ENCODE data around the gene CCNB1.
"Not testable (repeated sequence)": the region's sequence is repeated elsewhere in the genome, so short reads cannot be mapped to it uniquely, and the experiment has no call there.

The CCNB1 gene

DNA sequence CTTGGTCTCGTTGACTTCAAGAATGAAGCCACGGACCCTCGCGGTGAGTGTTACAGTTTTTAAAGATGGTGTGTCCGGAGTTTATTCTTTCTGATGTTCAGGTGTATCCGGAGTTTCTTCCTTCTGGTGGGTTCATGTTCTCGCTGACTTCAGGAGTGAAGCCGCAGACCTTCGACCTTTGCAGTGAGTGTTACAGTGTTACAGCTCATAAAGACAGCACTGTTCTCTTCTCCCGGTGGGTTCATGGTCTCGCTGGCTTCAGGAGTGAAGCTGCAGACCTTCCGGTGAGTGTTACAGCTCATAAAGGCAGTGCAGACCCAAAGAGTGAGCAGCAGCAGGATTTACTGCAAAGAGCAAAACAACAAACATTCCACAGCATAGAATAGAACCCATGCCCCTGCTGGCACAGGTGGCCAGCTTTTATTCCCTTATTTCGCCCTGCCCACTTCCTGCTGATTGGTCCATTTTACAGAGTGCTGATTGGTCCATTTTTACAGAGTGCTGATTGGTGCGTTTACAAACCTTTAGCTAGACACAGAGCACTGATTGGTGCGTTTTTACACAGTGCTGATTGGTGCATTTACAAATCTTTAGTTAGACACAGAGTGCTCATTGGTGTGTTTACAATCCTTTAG lies 14.8 kb downstream of the CCNB1 start:
- in situ Hi-C loops (cut with MboI; ENCODE audit: low sequenced_read_pairs): not testable (repeated sequence)

DNA sequence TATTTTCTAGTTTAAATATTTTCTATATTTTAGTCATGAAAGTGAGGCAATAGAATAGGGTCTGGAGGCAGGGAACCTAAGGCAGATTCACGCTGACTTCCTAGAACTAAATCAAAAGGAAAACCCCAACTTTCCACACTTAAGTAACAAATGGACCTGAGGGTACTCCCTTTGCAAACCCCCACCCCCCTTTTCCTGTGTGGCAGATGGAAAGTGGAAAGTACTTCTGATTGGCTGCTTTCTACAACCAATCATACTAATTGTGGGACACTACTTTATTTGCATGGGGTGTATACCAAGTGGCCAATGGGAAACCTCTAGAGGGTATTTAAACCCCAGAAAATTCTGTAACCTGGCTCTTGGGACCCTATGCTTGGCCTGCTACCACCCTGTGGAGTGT lies 17.7 kb downstream of the CCNB1 start:
- in situ Hi-C loops (cut with MboI; ENCODE audit: low sequenced_read_pairs): no loop called here

DNA sequence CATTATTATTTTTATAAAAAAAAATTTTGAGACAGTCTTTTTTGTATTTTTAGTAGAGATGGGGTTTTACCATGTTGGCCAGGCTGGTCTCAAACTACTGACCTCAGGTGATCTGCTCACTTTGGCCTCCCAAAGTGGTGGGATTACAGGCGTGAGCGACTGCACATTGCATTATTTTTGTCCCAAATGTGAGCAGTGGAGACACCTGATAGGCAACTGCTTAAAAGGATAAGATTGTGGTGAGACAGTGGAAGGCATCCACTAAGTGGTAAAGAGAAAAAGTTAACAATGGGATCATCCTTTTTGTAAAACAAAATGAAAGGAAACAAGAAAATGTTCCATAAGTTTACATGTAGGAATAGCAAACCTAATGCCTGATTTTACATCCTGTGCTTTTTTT lies 20.4 kb downstream of the CCNB1 start:
- in situ Hi-C loops (cut with MboI; ENCODE audit: low sequenced_read_pairs): no loop called here

DNA sequence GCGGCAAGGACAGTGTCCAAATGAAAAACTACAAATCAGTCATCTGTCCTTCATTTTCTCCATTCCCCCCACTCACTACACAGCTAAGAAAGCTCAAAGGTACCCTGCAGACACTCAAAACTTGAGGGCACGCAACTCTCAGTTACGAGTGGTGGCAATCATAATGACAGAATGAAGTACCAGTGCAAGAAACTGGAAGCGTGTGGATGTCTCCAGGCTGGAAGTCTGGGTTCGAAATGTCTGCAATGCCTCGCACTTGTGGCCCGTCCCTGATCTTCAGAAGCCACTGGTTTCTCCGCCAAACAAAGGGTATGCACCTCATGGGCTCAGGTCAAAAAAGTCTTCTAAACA lies 21.8 kb downstream of the CCNB1 start:
- in situ Hi-C loops (cut with MboI; ENCODE audit: low sequenced_read_pairs): no loop called here

DNA sequence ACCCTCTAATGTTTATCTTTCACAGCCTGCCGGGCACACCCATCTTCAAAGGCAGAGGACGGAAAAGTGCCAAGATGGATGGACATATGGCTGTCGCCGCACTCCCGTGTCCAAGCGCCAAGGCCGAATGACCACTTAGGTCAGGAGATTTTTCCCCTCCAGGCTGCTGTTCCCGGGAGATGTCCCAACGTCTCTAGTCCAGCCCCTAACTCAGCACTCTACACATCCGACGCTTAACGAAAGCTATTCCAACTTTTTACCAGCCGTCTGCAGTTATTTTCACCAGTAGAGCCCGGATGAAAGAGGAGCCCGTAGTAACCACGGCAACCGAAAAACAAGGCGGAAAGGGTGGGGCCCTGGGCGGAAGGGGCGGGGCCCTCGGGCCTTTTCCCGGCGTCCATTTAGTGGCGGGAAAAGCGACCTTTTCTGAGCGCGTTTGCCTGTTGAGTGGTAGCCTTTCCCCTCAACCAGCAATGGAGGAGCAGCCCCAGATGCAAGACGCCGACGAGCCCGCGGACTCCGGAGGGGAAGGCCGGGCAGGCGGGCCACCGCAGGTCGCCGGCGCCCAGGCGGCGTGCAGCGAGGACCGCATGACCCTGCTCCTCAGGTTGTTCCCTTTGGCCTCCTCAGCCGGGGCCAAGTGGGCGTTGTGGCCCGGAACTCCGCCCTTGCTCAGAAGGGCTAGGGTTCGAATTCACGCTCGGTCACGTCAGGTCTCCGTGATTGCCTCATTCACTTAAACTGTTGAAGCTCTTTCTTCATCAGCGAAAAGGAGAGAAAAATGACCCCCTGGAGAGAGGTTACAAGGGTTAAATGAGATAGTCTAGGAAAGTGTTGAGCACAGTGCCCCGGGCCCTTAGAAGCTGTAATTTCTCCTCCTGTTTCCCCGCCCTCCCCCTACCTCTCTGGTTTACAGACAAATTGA lies 22.5 kb downstream of the CCNB1 start, which contains the start of gene CENPH:
Gene CENPH, plus strand, starts transcription at position 422 of the 925 bp plus-strand sequence. Its CDS starts 52 bp downstream, at position 474.
- in situ Hi-C loops (cut with MboI; ENCODE audit: low sequenced_read_pairs): no loop called here

DNA sequence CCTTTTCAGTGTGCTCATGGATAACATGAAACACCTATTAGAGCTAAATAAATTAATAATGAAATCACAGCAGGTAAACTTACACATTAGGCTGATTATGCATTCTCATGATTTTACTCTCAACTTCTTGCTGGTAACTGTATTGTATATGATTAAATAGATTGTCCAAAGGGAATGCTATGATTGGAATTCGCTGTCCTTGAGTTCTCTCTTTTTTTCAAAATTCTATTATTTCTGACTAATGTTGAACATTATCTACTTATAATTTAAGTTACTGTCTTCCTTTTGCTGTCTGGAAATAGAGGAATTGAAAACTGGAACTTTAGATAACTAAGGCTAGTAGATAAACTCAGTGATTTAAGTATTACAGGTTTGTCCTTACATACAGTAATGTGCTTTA lies 35.5 kb downstream of the CCNB1 start:
- in situ Hi-C loops (cut with MboI; ENCODE audit: low sequenced_read_pairs): no loop called here

DNA sequence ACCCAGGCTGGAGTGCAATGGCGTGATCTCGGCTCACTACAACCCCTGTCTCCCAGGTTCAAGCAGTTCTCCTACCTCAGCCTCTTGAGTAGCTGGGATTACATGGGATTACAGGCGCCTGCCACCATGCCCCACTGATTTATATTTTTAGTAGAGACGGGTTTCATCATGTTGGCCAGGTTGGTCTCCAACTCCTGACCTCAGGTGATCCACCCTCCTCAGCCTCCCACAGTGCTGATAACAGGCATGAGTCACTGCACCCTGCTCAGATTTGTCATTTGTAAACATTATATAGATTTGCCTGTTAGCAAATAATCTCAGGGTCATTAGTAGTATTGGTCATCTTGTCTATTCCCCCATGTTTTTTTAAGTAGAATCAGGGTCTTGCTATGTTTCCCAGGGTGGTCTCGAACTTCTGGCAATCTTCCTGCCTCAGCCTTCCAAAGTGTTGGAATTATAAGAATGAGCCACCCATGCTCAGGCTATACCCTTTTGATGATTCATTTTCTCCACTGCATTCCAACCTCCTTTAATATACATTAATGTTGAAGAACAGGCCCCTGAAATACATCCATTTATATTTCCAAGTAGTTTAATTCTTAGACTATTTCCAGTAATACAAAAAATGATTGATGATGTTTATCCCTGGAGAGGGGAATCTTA lies 39.7 kb downstream of the CCNB1 start:
- in situ Hi-C loops (cut with MboI; ENCODE audit: low sequenced_read_pairs): no loop called here

DNA sequence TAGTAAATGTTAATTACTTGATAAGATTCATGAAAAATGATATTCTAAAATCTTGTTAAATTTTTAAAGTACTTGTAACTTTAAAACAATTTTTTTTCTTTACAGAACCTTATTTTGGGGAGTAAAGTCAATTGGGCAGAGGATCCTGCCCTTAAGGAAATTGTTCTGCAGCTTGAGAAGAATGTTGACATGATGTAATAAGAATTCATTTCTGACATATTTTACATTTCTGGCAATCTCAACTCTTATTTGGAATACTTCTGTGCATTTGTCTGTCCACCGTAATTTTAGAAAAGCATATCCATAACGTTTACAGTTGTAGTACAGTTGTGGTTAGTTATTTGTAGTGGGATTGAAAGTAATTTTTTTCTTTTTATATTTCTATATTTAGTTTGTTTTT lies 42.7 kb downstream of the CCNB1 start:
- in situ Hi-C loops (cut with MboI; ENCODE audit: low sequenced_read_pairs): no loop called here

DNA sequence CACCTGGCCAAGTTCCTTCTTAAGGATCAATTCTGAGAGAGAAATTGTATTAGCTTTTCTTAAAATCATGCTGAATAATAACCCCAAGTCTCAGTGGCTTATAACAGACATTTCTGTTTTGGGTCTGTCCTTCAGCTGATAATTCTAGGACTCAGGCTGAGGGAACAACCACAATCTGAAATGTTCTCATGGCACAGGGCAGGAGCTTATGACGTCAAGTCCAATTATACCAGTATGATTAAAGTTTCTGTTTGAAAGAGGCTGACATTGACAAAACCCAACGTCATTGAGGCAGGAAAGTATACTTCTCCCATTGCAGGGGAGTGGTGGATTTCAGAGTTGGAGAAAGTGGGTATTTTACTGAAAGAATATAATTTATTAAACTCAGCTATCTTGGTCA lies 44.2 kb downstream of the CCNB1 start:
- in situ Hi-C loops (cut with MboI; ENCODE audit: low sequenced_read_pairs): no loop called here

DNA sequence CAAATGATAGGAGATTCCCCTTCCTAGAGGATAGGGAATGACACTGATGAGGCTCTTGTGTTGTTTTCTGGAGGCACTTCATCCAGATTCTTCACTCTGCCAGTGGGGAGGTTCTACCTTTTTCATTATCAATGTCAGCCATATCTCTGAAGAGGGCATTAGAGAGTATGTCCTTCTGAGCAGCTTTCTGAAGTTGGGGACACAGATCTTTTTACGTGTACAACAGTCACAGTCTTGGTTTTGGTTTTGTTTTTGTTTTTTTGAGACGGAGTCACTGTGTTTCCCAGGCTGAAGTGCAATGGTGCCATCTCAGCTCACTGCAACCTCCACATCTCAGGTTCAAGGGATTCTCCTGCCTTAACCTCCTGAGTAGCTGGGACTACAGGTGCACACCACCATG lies 45.1 kb downstream of the CCNB1 start:
- in situ Hi-C loops (cut with MboI; ENCODE audit: low sequenced_read_pairs): no loop called here

DNA sequence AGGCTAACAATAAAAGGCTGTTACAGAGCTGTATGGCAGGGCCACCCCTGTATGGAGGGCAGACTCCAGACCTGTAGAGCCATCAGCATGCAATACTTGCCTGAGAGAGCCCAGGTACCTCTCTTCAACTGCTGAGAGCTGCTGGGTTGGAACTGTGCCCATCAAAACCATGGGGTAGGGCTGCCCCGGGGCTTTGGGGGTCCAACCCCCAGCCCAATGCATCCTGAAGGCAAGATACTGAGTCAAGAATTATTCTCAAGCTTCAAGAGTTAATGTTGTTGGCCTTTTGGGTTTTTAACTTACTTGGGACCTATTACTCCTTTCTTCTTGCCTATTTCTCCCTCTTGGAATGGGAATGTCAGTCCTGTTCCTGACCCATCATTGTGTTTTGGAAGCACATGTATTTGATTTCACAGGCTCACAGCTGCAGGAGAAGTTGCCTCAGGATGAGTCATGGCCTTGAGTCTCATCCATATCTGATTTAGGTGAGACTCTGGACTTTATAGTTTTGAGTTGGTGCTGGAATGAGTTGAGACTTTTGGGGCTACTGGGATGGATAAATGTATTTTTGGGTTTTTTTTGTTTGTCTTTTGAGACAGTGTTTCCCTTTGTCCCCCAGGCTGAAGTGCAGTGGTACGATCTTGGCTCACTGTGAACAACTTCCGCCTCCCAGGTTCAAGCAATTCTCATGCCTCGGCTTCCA lies 46.7 kb downstream of the CCNB1 start:
- in situ Hi-C loops (cut with MboI; ENCODE audit: low sequenced_read_pairs): no loop called here

DNA sequence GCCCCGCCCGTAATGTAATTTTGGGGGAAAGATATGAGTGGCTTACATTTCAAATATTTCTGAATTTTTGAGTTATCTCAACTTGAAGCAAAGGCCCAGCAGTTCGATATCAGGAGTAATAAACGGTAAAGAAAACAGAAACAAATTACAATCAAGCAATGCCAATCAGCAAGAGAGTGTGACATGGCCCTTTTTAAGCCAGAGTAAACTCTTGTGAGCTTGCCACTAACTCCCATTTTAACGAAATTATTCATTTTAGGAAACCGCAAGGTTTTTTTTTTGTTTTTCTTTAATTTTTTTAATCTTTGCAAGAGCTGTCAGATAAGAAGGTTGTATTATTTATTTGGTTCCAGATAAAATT lies 50.2 kb downstream of the CCNB1 start:
- in situ Hi-C loops (cut with MboI; ENCODE audit: low sequenced_read_pairs): no loop called here

DNA sequence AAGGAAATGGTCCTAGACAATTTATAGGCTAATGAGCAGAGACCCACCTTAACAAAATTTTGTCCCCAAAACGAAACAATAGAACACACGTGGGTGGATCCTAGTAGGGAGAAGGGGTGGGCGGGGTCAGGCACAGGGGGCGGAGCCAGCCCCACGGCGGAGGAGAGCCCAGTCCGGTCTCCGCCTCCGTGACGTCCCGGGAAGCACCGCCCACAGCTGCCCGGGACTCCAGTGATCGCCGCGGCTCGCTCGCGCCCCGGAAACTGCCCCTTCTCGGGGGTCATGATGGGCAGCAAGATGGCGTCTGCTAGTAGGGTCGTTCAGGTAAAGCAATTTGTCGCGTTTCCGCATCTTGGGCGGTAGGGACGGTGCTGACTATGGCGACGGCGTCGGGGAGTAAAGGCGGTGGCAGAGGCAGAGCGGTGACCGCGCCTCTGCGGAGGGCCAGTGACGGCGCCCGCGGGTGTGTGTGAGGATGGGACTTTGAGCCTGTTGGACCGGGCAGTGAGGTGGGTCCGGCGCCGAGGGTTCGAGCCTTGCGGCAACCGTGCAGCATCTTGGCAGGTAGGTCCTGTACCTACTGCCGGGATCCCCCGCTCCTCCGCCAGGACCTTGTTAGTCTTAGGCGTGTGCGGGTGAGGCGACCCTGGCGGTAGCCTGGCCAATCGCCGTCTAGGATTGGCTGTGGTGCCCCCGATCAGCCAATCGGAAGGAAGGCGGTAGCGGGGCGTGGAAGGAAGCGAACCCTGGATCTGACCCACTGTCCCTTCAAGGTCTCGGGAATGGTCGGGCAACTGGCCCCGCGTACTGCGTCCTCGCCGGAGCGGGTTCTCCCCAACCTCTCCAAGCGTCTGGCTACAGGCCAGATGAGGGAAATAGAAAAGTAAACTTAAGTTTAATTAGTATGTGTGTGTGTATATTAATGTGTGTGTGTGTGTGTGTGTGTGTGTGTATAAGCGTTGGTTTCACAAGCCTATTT lies 50.9 kb downstream of the CCNB1 start:
- in situ Hi-C loops (cut with MboI; ENCODE audit: low sequenced_read_pairs): no loop called here

DNA sequence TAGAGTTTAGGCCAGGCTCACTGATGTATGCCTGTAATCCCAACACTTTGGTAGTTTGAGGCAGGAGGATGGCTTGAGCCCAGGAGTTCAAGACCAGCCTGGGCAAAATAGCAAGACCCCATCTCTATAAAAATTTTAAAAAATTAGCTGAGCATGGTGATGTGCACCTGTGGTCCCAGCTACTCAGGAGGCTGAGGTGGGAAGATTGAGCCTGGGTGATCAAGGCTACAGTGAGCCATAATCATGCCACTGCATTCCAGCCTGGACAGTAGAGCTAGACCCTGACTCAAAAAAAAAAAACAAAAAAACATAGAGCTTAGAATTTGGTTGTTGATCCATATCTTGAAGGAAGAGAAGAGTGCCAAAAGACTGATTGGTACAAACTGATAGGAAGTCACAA lies 53.0 kb downstream of the CCNB1 start:
- in situ Hi-C loops (cut with MboI; ENCODE audit: low sequenced_read_pairs): no loop called here

DNA sequence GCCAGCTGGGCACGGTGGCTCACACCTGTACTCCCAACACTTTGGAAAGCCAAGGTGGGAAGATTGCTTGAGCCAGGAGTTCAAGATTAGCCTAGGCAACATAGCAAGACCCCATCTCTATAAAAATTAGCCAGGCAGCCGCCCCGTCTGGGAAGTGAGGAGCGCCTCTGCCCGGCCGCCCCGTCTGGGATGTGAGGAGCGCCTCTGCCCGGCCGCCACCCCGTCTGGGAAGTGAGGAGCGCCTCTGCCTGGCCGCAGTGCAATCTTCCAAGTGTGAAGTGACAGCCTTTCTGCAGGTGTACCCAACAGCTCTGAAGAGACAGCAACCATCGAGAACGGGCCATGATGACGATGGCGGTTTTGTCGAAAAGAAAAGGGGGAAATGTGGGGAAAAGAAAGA lies 53.4 kb downstream of the CCNB1 start:
- in situ Hi-C loops (cut with MboI; ENCODE audit: low sequenced_read_pairs): not testable (repeated sequence)

DNA sequence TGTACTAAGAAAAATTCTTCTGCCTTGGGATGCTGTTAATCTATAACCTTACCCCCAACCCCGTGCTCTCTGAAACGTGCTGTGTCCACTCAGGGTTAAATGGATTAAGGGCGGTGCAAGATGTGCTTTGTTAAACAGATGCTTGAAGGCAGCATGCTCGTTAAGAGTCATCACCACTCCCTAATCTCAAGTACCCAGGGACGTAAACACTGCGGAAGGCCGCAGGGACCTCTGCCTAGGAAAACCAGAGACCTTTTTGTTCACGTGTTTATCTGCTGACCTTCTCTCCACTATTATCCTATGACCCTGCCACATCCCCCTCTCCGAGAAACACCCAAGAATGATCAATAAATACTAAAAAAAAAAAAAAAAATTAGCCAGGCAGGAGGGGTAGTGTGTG lies 53.9 kb downstream of the CCNB1 start:
- in situ Hi-C loops (cut with MboI; ENCODE audit: low sequenced_read_pairs): not testable (repeated sequence)

DNA sequence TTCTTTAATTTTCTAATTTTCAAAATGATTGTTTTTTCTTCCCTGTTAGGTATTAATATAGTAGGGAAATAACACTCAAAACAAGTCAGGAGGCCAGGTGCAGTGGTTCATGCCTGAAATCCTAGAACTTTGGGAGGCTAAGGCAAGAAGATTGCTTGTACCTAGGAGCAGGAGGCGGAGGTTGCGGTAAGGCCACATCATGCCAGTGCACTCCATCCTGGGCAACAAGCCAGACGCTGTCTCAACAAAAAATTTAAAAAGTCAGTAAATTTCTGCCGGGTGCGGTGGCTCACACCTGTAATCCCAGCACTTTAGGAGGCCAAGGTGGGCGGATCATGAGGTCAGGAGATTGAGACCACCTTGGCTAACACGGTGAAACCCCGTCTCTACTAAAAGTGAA lies 57.6 kb downstream of the CCNB1 start:
- in situ Hi-C loops (cut with MboI; ENCODE audit: low sequenced_read_pairs): no loop called here

DNA sequence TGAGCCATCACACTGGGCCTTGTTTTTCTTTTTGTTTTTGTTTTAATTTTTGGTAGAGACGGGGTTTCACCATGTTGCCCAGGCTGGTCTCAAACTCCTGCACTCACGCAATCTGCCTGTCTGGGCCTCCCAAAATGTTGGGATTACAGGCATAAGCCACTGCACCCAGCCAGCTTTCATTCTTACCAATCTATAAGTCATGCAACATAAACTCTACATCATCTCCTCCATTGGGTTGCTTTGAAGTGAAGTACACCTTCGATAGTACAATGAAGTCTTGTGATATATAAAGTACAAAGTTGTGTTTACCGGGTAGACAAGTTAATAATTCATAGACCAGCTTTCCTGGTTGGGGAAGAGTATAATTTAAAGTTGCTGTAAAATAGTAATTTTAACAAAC lies 58.9 kb downstream of the CCNB1 start:
- in situ Hi-C loops (cut with MboI; ENCODE audit: low sequenced_read_pairs): no loop called here
